ENCODE measurements around the gene OR52A5. TPM values are rescaled to one million over a fixed set of nuclear protein-coding genes. Genes with fewer than 3 reads are reported as not detected.
"Not testable (repeated sequence)": the region's sequence is repeated elsewhere in the genome, so short reads cannot be mapped to it uniquely, and the experiment has no call there.

OR52A5 gene
- total RNA-seq = not detected in 2 replicates

- no peak for DNase-seq (ENCODE audit: low read depth in 2 of 2)
Measured at GRCh38 chr11:5137996-5138395, at the start of gene OR52A5. TSS of gene OR52A5 (minus strand) at chr11:5138356. CDS start at chr11:5132642, 5,714 bp downstream.

- DNase-seq (ENCODE audit: low read depth in 2 of 2) = no peak
Measured at GRCh38 chr11:5178046-5178837, 40.1 kb upstream of the OR52A5 start.

GRCh38 chr11:5174934-5175333, 36.8 kb upstream of the OR52A5 start:
- no peak for DNase-seq (ENCODE audit: low read depth in 2 of 2)

- no peak for DNase-seq (ENCODE audit: low read depth in 2 of 2)
Measured at GRCh38 chr11:5171856-5172255, 33.7 kb upstream of the OR52A5 start.

DNA sequence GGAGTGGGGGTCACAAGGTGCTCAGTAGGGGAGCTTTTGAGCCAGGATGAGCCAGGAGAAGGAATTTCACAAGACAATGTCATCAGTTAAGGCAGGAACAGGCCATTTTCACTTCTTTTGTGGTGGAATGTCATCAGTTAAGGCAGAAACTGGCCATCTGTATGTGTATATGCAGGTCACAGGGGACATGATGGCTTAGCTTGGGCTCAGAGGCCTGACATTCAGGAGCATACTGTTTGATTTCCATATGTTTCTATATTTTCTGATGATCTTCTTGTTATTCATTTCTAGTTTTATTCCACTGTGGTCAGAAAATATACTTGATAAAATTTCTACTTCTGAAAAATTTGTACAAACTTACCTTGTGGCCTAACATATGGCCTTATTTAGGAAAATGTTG, 27.7 kb upstream of the OR52A5 start:
- not testable (repeated sequence) for DNase-seq (ENCODE audit: low read depth in 2 of 2)

GRCh38 chr11:5164807-5165206, 26.7 kb upstream of the OR52A5 start:
- not testable (repeated sequence) for DNase-seq (ENCODE audit: low read depth in 2 of 2)

DNA sequence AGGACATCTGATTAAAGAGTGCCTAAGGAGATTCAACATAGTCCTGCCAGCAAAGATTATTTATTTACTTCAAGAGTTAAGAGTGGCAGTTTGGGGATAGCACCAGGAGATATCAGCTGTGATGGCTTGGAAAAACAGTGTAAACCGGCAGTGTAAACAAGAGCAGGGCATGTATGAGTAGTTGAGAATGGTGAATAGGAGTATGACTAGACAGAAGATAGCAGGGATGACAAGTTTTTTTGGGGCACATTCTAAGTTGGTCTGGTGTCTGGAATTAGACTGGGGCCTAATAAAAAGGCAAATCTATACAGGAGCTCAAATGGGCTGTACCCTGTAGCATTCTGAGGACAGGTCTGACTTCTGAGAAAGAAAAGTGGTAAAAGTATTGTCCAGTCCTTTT, 22.9 kb upstream of the OR52A5 start:
- not testable (repeated sequence) for DNase-seq (ENCODE audit: low read depth in 2 of 2)

- DNase-seq (ENCODE audit: low read depth in 2 of 2) = not testable (repeated sequence)
Measured at GRCh38 chr11:5160217-5160616, 22.1 kb upstream of the OR52A5 start.

GRCh38 chr11:5159806-5160205, 21.6 kb upstream of the OR52A5 start:
- no peak for DNase-seq (ENCODE audit: low read depth in 2 of 2)

GRCh38 chr11:5154657-5155056, 16.5 kb upstream of the OR52A5 start, which contains the start of gene OR52A1:
TSS of gene OR52A1 (minus strand) at chr11:5154757. CDS start at chr11:5152369, 2,388 bp downstream.
- no peak for DNase-seq (ENCODE audit: low read depth in 2 of 2)

DNA sequence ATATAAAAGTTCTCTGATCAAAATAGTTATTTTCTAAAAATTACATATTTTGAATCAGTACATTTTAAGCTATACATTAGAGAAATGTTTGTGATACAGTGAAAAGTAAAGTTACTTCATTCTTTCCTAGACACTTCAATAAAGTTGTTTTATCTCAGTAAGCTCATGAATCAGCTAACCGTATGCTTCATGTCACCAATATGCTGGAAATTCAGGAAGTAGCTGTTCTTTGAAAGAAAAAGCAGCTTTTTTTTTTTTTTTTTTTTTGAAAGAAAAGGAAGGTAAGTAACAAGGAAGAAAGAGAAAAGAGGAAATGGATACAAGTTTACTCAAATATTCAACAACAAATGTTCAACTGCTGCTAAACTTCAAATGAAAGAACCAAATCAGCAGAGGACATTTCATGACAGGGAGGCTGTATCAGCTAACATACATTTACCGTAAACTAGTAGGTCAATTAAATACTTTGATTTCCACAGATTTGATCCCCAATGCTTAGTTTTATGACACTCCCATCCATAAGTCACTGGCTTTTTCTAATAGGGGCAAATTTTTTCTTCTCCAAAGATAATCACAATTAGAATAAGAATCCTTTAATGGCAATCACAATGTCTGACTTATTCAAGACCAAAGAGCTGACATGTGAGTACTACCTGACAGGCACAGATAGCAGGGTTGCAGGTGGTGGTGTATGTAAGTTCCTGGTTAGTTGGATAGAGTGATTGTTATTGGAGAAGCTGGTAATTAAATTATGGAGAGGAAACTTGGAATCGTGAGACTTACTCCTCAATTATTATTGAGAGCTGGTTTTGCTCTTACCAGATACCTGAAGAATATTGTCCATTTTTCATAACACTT, 15.6 kb upstream of the OR52A5 start:
- no peak for DNase-seq (ENCODE audit: low read depth in 2 of 2)

GRCh38 chr11:5151713-5152153, 13.6 kb upstream of the OR52A5 start:
- DNase-seq (ENCODE audit: low read depth in 2 of 2) = no peak

GRCh38 chr11:5144206-5144605, 6.0 kb upstream of the OR52A5 start:
- DNase-seq (ENCODE audit: low read depth in 2 of 2) = not testable (repeated sequence)

GRCh38 chr11:5137014-5137413, 1.1 kb downstream of the OR52A5 start:
- DNase-seq (ENCODE audit: low read depth in 2 of 2) = no peak

GRCh38 chr11:5136261-5136660, 1.9 kb downstream of the OR52A5 start:
- no peak for DNase-seq (ENCODE audit: low read depth in 2 of 2)

- DNase-seq (ENCODE audit: low read depth in 2 of 2) = no peak
Measured at GRCh38 chr11:5131584-5132335, 6.4 kb downstream of the OR52A5 start.

DNA sequence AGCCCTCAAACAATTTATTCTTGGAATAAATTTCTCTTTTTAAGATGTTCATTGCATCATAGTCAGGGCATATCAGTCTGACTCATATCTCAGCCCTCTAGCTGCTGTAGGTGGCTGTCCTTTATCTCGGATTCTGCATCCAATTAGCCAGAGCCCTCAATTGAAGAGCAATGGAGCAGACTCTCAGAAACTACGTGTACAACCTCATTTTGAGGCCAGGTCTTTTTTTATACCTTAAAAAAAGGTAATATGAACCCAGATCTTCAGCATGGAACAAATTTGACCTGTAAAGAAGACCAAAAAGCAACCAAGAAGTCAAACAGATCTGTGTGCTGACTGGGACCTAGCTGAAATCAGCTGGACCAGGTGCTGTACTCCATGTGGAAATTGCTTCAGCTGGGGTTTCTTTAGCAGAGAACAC, 8.7 kb downstream of the OR52A5 start:
- no peak for DNase-seq (ENCODE audit: low read depth in 2 of 2)

DNA sequence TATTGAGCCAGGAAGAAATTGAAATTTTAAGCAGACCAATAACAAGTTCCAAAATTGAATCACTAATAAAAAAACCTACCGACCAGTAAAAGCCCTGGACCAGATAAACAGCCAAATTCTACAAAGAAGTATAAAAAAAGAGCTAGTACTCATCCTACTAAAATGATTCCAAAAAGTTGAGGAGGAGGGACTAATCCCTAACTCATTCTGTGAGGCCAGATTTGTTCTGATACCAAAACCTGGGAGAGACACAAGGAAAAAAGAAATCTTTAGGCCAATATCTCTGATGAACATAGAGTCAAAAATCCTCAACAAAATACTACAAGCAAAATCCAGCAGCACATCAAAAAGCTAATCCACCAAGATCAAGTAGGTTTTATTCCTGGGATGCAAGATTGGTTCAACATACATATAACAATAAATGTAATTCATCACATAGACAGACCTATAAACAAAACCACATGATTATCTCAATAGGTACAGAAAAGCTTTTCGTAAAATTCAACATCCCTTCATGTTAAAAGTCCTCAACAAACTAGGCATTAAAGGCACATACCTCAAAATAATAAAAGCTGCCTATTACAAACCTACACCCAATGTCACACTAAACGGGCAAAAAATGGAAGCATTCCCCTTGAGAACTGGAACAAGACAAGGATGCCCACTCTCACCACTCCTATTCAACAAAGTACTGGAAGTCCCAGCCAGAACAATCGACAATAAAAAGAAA, 13.1 kb downstream of the OR52A5 start:
- no peak for DNase-seq (ENCODE audit: low read depth in 2 of 2)

- peak; percentile 70 to 74 for DNase-seq (ENCODE audit: low read depth in 2 of 2)
Measured at GRCh38 chr11:5123802-5124521, 14.2 kb downstream of the OR52A5 start.

- no peak for DNase-seq (ENCODE audit: low read depth in 2 of 2)
Measured at GRCh38 chr11:5118893-5119292, 19.3 kb downstream of the OR52A5 start.

Measured in lung microvascular endothelial cell (primary cell).